Measurements from ENCODE around the gene SCAMP2.

- TF ChIP-seq CTCF (IDR thresholded peaks at IDR 0.05 in 4 of 5, conservative IDR thresholded peaks at IDR 0.05 in 1 of 5) (peak; percentile 83 to 92 (median 85)), POLR2A (IDR thresholded peaks at IDR 0.05) (no peak)
Measured at GRCh38 chr15:74901612-74902063, 28.5 kb upstream of the SCAMP2 start.

Data from gastrocnemius medialis (tissue), 4 donors.